ENCODE data around the gene NAA38.

NAA38 gene

GRCh38 chr17:7852262-7852670 lies 5.1 kb downstream of the NAA38 start:
- no peak for DNase-seq

GRCh38 chr17:7851438-7852261 lies 5.7 kb downstream of the NAA38 start:
- peak; percentile 42 to 94 for DNase-seq

GRCh38 chr17:7850701-7851437 lies 6.5 kb downstream of the NAA38 start:
- no peak for DNase-seq

GRCh38 chr17:7849751-7850504 lies 7.4 kb downstream of the NAA38 start:
- no peak for DNase-seq

GRCh38 chr17:7849130-7849750 lies 8.1 kb downstream of the NAA38 start:
- no peak for DNase-seq

GRCh38 chr17:7848739-7849129 lies 8.6 kb downstream of the NAA38 start:
- DNase-seq, result no peak

- DNase-seq, result no peak
Measured at GRCh38 chr17:7848131-7848579, 9.2 kb downstream of the NAA38 start.

GRCh38 chr17:7846765-7847661 lies 10.3 kb downstream of the NAA38 start:
- no peak for DNase-seq

GRCh38 chr17:7846063-7846735 lies 11.2 kb downstream of the NAA38 start:
- DNase-seq, result no peak

- DNase-seq, result no peak
Measured at GRCh38 chr17:7845359-7846062, 11.8 kb downstream of the NAA38 start.

- DNase-seq, result peak; percentile 63 to 87
Measured at GRCh38 chr17:7844292-7845154, 12.8 kb downstream of the NAA38 start.

GRCh38 chr17:7843536-7844291 lies 13.6 kb downstream of the NAA38 start:
- peak; percentile 47 to 88 for DNase-seq

- DNase-seq, result no peak
Measured at GRCh38 chr17:7843257-7843535, 14.2 kb downstream of the NAA38 start.

- DNase-seq, result peak in 1 of 2 experiments; percentile 77
Measured at GRCh38 chr17:7842380-7843256, 14.7 kb downstream of the NAA38 start.

GRCh38 chr17:7841915-7842379 lies 15.4 kb downstream of the NAA38 start:
- peak; percentile 47 to 86 for DNase-seq

GRCh38 chr17:7841396-7841914 lies 15.9 kb downstream of the NAA38 start:
- DNase-seq, result peak; percentile 51 to 73

GRCh38 chr17:7840875-7841274 lies 16.5 kb downstream of the NAA38 start:
- no peak for DNase-seq

GRCh38 chr17:7840441-7840840 lies 16.9 kb downstream of the NAA38 start:
- DNase-seq, result no peak

All from NCI-H526 (cell line).